Caco-2 (cell line): ENCODE results near the gene FAM168A. TPM values are rescaled to one million over a fixed set of nuclear protein-coding genes. Genes with fewer than 3 reads are reported as not detected.
"Not testable (repeated sequence)": the region's sequence is repeated elsewhere in the genome, so short reads cannot be mapped to it uniquely, and the experiment has no call there.

Experiments used
- BruUV-seq: library from RNA; stranded (reverse); fragments of 400-500 nt; replicated peaks from 2 replicates; lab custom pipeline; 2021; lab: Mats Ljungman, UMichigan
- CTCF ChIA-PET: fragments of 300-600 bp; sonication (Branson Sonifier 250); formaldehyde crosslinking; loops from one replicate; lab custom pipeline; 2022; ENCODE audit warnings: antibody characterized with exemption; lab: Charles Lee
- POLR2A ChIA-PET: fragments of 300-600 bp; sonication (Branson Sonifier 250); formaldehyde crosslinking; loops from one replicate; lab custom pipeline; 2022; ENCODE audit warnings: antibody characterized with exemption; lab: Charles Lee
- DNase-seq, 2 experiments: peaks; one replicate each; pipeline versions ENCODE4 v3.0.0 to v3.0.0-alpha.2; 2020 to 2022
- H3K27me3 ChIP-seq: replicated peaks from 2 replicates; pipeline ENCODE4 v1.6.0; 2011; ENCODE audit warnings: low read length; ENCODE audit not compliant: control insufficient read depth, insufficient read depth
- H3K36me3 ChIP-seq: 2 replicates; pipeline ENCODE4 v1.5.1; 2011; ENCODE audit warnings: low read length; ENCODE audit not compliant: control insufficient read depth, insufficient read depth
- H3K4me1 ChIP-seq: fragments of 250-450 bp; sonication (Bioruptor Pico); 2 replicates; pipeline ENCODE4 v1.5.1; 2020; ENCODE audit warnings: mild to moderate bottlenecking
- H3K4me3 ChIP-seq: 2 replicates; pipeline ENCODE4 v1.5.1; 2011; ENCODE audit warnings: low read depth, mild to moderate bottlenecking, control low read depth, low read length
- H3K9me3 ChIP-seq: fragments of 250-450 bp; sonication (Bioruptor Pico); 2 replicates; pipeline ENCODE4 v1.5.1; 2020; ENCODE audit warnings: mild to moderate bottlenecking, moderate library complexity
- H3K27ac Mint-ChIP-seq: one replicate; pipeline ENCODE4 v1.8.0; 2022; ENCODE audit warnings: mixed read lengths; ENCODE audit not compliant: unreplicated experiment
- H3K27me3 Mint-ChIP-seq: one replicate; pipeline ENCODE4 v1.8.0; 2022; ENCODE audit warnings: mixed read lengths; ENCODE audit not compliant: insufficient read depth, unreplicated experiment
- H3K36me3 Mint-ChIP-seq: one replicate; pipeline ENCODE4 v1.8.0; 2022; ENCODE audit warnings: mild to moderate bottlenecking, mixed read lengths; ENCODE audit not compliant: insufficient read depth, unreplicated experiment
- H3K4me1 Mint-ChIP-seq: one replicate; pipeline ENCODE4 v1.8.0; 2022; ENCODE audit warnings: low read depth, mixed read lengths; ENCODE audit not compliant: unreplicated experiment
- H3K4me3 Mint-ChIP-seq: one replicate; pipeline ENCODE4 v1.8.0; 2022; ENCODE audit warnings: mild to moderate bottlenecking, moderate library complexity, mixed read lengths; ENCODE audit not compliant: unreplicated experiment
- H3K9me3 Mint-ChIP-seq: one replicate; pipeline ENCODE4 v1.8.0; 2022; ENCODE audit warnings: mixed read lengths; ENCODE audit not compliant: unreplicated experiment
- intact Hi-C: fragments of 100-400 bp; cut with micrococcal nuclease; formaldehyde crosslinking; loops from one replicate; pipeline ENCODE4 v1.10.0; 2022; ENCODE audit not compliant: unreplicated experiment
- total RNA-seq: library from RNA; stranded (reverse); gene quantifications from 2 replicates; pipeline ENCODE4 v1.2.3, GENCODE V29; 2022
- TF ChIP-seq, protein P1 (sequence below), 2 experiments: fragments of 200-600 bp in 1 of 2; IDR thresholded peaks; 1 replicate in 1 of 2; 2 replicates in 1 of 2; pipeline versions ENCODE4 v1.5.1 to v1.8.0; 2011 to 2022; ENCODE audit warnings: antibody characterized with exemption in 1 of 2, control low read depth in 1 of 2, inconsistent platforms in 1 of 2, low read depth in 1 of 2, low read length in 1 of 2, mild to moderate bottlenecking in 1 of 2, moderate library complexity in 1 of 2; ENCODE audit not compliant: insufficient read depth in 1 of 2, severe bottlenecking in 1 of 2, unreplicated experiment in 1 of 2

The FAM168A gene
- total RNA-seq, 1 experiment from 2014 or later: 46.0 TPM

GRCh38 chr11:73445980-73446379, 151.9 kb downstream of the FAM168A start:
- no TSS peak for BruUV-seq

DNA sequence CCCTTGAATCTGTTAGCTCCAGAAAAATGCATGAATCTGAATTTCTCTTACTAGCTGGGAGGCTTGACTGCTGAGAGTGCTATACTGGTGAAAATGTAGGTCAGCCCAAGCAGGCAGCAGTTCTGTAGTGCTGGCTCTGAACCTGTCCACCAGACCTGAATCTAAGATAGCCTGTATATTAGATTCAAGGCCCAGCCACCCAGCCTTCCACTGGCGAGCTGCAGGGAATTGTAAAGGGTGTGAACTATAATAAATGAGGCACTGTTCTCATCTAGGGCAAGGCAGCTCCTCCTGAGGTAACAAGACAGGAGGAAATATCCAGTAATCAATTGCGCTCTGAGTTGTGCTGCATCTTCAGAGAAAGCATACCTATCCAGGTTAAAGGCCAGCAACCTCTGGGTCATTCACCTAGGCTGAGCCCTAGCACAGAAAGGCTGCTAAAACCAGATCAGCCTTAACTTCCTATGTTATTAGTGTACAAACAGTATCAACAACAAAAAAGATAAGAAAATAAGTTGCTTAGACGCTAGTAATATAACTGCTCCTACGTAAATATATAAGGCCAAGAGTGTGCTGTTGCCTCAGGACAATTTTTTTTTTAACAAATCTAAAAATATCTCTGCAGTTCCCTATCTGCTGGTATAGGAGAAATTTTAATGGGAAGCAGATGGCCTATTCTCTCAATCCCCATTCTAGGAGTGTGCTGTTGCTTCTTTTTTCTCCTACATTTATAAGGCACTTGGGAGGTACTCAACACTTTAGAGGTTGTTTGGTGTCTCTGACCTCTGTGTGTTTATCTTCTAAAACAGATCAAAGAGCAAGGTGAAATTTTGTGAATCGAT, 158.7 kb downstream of the FAM168A start:
- TF ChIP-seq, protein P1, sequence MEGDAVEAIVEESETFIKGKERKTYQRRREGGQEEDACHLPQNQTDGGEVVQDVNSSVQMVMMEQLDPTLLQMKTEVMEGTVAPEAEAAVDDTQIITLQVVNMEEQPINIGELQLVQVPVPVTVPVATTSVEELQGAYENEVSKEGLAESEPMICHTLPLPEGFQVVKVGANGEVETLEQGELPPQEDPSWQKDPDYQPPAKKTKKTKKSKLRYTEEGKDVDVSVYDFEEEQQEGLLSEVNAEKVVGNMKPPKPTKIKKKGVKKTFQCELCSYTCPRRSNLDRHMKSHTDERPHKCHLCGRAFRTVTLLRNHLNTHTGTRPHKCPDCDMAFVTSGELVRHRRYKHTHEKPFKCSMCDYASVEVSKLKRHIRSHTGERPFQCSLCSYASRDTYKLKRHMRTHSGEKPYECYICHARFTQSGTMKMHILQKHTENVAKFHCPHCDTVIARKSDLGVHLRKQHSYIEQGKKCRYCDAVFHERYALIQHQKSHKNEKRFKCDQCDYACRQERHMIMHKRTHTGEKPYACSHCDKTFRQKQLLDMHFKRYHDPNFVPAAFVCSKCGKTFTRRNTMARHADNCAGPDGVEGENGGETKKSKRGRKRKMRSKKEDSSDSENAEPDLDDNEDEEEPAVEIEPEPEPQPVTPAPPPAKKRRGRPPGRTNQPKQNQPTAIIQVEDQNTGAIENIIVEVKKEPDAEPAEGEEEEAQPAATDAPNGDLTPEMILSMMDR (IDR thresholded peaks at IDR 0.05; ENCODE audit: insufficient read depth in 1 of 2, low read depth in 1 of 2, low read length in 1 of 2, severe bottlenecking in 1 of 2, unreplicated experiment in 1 of 2): no peak
- Mint-ChIP-seq H3K27ac (no peak overlapping the region), H3K4me3 (no peak overlapping the region), H3K27me3 (no peaks in the 10 kb centered on the region), H3K36me3 (no peaks in the 10 kb centered on the region), H3K9me3 (no peaks in the 10 kb centered on the region), H3K4me1 (peaks cover 8% of the 10 kb centered on the region)
- intact Hi-C loops: no loop called here
- Histone ChIP-seq H3K27me3 (no peaks in the 10 kb centered on the region), H3K4me1 (no peaks in the 10 kb centered on the region), H3K9me3 (no peaks in the 10 kb centered on the region), H3K36me3 (no peaks in the 10 kb centered on the region), H3K4me3 (no peak overlapping the region)
- ChIA-PET POLR2A (no interaction called here), CTCF (interaction anchor here (0.6 to 1.0 kb wide), 2 partner anchors 16 to 492 kb away, joined by 4 read pairs; no protein-coding TSS in a partner anchor)
- DNase-seq: no peak
- no TSS peak for BruUV-seq

More at GRCh38 chr11:73445980-73446379, 151.9 kb downstream of the FAM168A start:
- no peak overlapping the region for H3K27ac Mint-ChIP-seq
- Histone ChIP-seq H3K4me3 (no peak overlapping the region), H3K27me3 (no peaks in the 10 kb centered on the region), H3K36me3 (no peaks in the 10 kb centered on the region), H3K9me3 (no peaks in the 10 kb centered on the region), H3K4me1 (no peaks in the 10 kb centered on the region)
- no peak for DNase-seq
- POLR2A ChIA-PET: no interaction called here
- CTCF ChIA-PET: no interaction called here
- intact Hi-C loops: no loop called here
- H3K36me3 Mint-ChIP-seq: no peaks in the 10 kb centered on the region
- peaks cover 8% of the 10 kb centered on the region for H3K4me1 Mint-ChIP-seq
- no peak overlapping the region for H3K4me3 Mint-ChIP-seq
- H3K27me3 Mint-ChIP-seq: no peaks in the 10 kb centered on the region
- peaks cover 9% of the 10 kb centered on the region for H3K9me3 Mint-ChIP-seq
- TF ChIP-seq, protein P1 (IDR thresholded peaks at IDR 0.05; ENCODE audit: insufficient read depth in 1 of 2, low read depth in 1 of 2, low read length in 1 of 2, severe bottlenecking in 1 of 2, unreplicated experiment in 1 of 2): no peak

DNA sequence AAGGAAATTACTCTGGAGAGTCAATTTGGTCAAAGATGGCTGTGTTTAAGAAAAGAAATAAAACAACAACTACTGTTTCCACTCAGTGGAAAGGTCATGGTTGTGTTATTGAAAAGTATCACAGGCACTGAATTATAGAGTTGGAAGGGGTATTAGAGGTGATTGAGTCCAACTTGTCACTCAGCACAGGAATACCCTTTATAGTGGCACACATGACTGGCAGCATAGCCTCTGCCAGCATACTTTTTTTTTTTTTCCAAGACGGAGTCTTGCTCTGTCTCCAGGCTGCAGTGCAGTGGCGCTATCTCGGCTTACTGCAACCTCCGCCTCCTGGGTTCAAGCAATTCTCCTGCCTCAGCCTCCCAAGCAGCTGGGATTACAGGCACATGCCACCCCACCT, 161.1 kb downstream of the FAM168A start:
- POLR2A ChIA-PET, H3K9me3 ChIP-seq: not testable (repeated sequence)
- CTCF ChIA-PET: interaction anchor here (0.6 kb wide), 1 partner anchor 8 kb away, joined by 3 read pairs; no protein-coding TSS in a partner anchor

More for the DNA sequence above, 161.1 kb downstream of the FAM168A start:
- H3K27me3 Mint-ChIP-seq, H3K36me3 Mint-ChIP-seq, H3K36me3 ChIP-seq, H3K4me3 Mint-ChIP-seq, BruUV-seq, H3K4me1 Mint-ChIP-seq, DNase-seq, H3K27ac Mint-ChIP-seq, H3K27me3 ChIP-seq, H3K4me3 ChIP-seq, H3K4me1 ChIP-seq, H3K9me3 Mint-ChIP-seq, intact Hi-C loops: not testable (repeated sequence)
